Activated CD8-positive, alpha-beta memory T cell treated with anti-CD3 and anti-CD28 coated beads, Interleukin-2, amount 10 ng/mL, durations not matched to agents 7 days and 5 days (primary cell): ENCODE measurements around the gene WFDC10B. TPM values are rescaled to one million over a fixed set of nuclear protein-coding genes. Genes with fewer than 3 reads are reported as not detected.

Source experiments
- ATAC-seq: fragments of 150-1000 bp; cut with Tn5 transposase; one replicate; pipeline ENCODE4 v1.10.0; 2021; ENCODE audit warnings: moderate library complexity
- CTCF ChIA-PET: fragments of 350-600 bp; sonication (Branson Sonifier 250); formaldehyde crosslinking; loops from one replicate; lab custom pipeline; 2021; ENCODE audit warnings: antibody characterized with exemption; lab: Charles Lee
- DNase-seq: peaks from one replicate; pipeline ENCODE4 v3.0.0-alpha.2; 2020
- H3K27ac Mint-ChIP-seq: one replicate; pipeline ENCODE4 v1.8.0; 2021; ENCODE audit warnings: mild to moderate bottlenecking, mixed read lengths
- H3K27me3 Mint-ChIP-seq: one replicate; pipeline ENCODE4 v1.8.0; 2021; ENCODE audit warnings: mixed read lengths
- H3K36me3 Mint-ChIP-seq: one replicate; pipeline ENCODE4 v1.8.0; 2021; ENCODE audit warnings: mild to moderate bottlenecking, mixed read lengths
- H3K4me1 Mint-ChIP-seq: one replicate; pipeline ENCODE4 v1.8.0; 2021; ENCODE audit warnings: mixed read lengths
- H3K4me3 Mint-ChIP-seq: one replicate; pipeline ENCODE4 v1.8.0; 2021; ENCODE audit warnings: mild to moderate bottlenecking, moderate library complexity, mixed read lengths
- H3K9me3 Mint-ChIP-seq: one replicate; pipeline ENCODE4 v1.8.0; 2022; ENCODE audit warnings: low read depth, mixed read lengths
- microRNA-seq: library from miRNA; unstranded; fragments of <30 nt; microRNA quantifications from one replicate; pipeline ENCODE4 v1.2.0, GENCODE V29; 2022
- total RNA-seq, 2 experiments: library from RNA; stranded (reverse); gene quantifications; one replicate each; pipeline ENCODE4 v1.2.3, GENCODE V29; 2021

Gene WFDC10B
- total RNA-seq, 2 experiments from 2014 or later, result not detected

- Mint-ChIP-seq H3K4me1 (no peaks in the 10 kb centered on the region), H3K36me3 (no peaks in the 10 kb centered on the region), H3K4me3 (no peak overlapping the region), H3K27ac (no peak overlapping the region), H3K9me3 (no peaks in the 10 kb centered on the region), H3K27me3 (peaks cover 22% of the 10 kb centered on the region)
- CTCF ChIA-PET, result no interaction called here
- ATAC-seq (no peak), DNase-seq (no peak)
Observed at GRCh38 chr20:45636513-45636912, 68.3 kb downstream of the WFDC10B start.

Small RNA genes lying within 50 kb of the gene (microRNA-seq; reads per million reads assigned to microRNA genes)
- gene MIR3617, result not detected

Other genes with a start within 250 kb of the WFDC10B start
- not detected for gene WFDC2, start 235.3 kb downstream of the WFDC10B start, total RNA-seq
- not detected for gene SPINT3, start 189.4 kb downstream of the WFDC10B start, total RNA-seq
- gene WFDC6, start 165.5 kb downstream of the WFDC10B start, total RNA-seq, result not detected
- gene EPPIN, start 157.6 kb downstream of the WFDC10B start, total RNA-seq, result not detected
- not detected for gene WFDC8, start 125.7 kb downstream of the WFDC10B start, total RNA-seq
- gene WFDC10A, start 75.3 kb downstream of the WFDC10B start, total RNA-seq, result not detected
- gene WFDC9, start 73.7 kb downstream of the WFDC10B start, total RNA-seq, result not detected
- gene WFDC11, start 34.8 kb downstream of the WFDC10B start, total RNA-seq, result not detected
- gene WFDC13, start 3.0 kb downstream of the WFDC10B start, total RNA-seq, result not detected
- gene SPINT4, start 17.3 kb upstream of the WFDC10B start, total RNA-seq, result not detected
- not detected for gene WFDC3, start 86.9 kb upstream of the WFDC10B start, total RNA-seq
- gene DNTTIP1, start 86.9 kb upstream of the WFDC10B start, total RNA-seq, result 10 to 100 TPM; 30.5 to 32.7 TPM
- gene UBE2C, start 107.6 kb upstream of the WFDC10B start, total RNA-seq, result 100 to 1,000 TPM; 206 to 219 TPM
- gene TNNC2, start 122.3 kb upstream of the WFDC10B start, total RNA-seq, result not detected
- 1 to 10 TPM in 1 of 2 experiments, under 1 TPM in 1; 0.96 to 1.1 TPM for gene SNX21, start 128.8 kb upstream of the WFDC10B start, total RNA-seq
- gene ACOT8, start 152.4 kb upstream of the WFDC10B start, total RNA-seq, result 10 to 100 TPM; 36.1 TPM
- gene ZSWIM3, start 152.6 kb upstream of the WFDC10B start, total RNA-seq, result 1 to 10 TPM; 4.5 to 6.5 TPM
- gene ZSWIM1, start 176.2 kb upstream of the WFDC10B start, total RNA-seq, result 1 to 10 TPM; 2.2 to 4.4 TPM
- 1 to 10 TPM in 1 of 2 experiments, under 1 TPM in 1; 0.55 to 1.2 TPM for gene SPATA25, start 182.6 kb upstream of the WFDC10B start, total RNA-seq
- 1 to 10 TPM in 1 of 2 experiments, under 1 TPM in 1; 0.91 to 1.9 TPM for gene NEURL2, start 186.2 kb upstream of the WFDC10B start, total RNA-seq
- gene CTSA, start 186.3 kb upstream of the WFDC10B start, total RNA-seq, result 10 to 100 TPM; 55.5 to 69.6 TPM
- 1 to 10 TPM; 3.2 to 3.3 TPM for gene PLTP, start 207.1 kb upstream of the WFDC10B start, total RNA-seq
- 10 to 100 TPM; 41.6 to 52.3 TPM for gene PCIF1, start 229.7 kb upstream of the WFDC10B start, total RNA-seq